ENCODE measurements around the gene RPS3A.

Gene RPS3A

GRCh38 chr4:151100531-151100930 lies 1.1 kb downstream of the RPS3A start:
- Histone ChIP-seq H3K36me3 (replicated peaks; ENCODE audit: low read depth, low read length) (peaks cover 56% of the 10 kb centered on the region), H3K9me3 (ENCODE audit: insufficient read depth, low read length) (no peaks in the 10 kb centered on the region), H3K4me2 (ENCODE audit: low read length) (peak overlapping the region; percentile 90), H3K9ac (ENCODE audit: low read length) (peak overlapping the region; percentile 98), H3K27ac (ENCODE audit: low read length) (peak overlapping the region; percentile 71), H3K79me2 (ENCODE audit: low read length) (peaks cover 55% of the 10 kb centered on the region), H3K4me3 (ENCODE audit: low read length) (peak overlapping the region; percentile 92), H2AFZ (ENCODE audit: low read depth, low read length) (no peak overlapping the region), H3K27me3 (ENCODE audit: low read depth, low read length) (no peaks in the 10 kb centered on the region), H3K4me1 (ENCODE audit: low read length) (peaks cover 50% of the 10 kb centered on the region), H4K20me1 (ENCODE audit: insufficient read depth, low read length) (peaks cover 49% of the 10 kb centered on the region)
- no peak for TF ChIP-seq EZH2phosphoT487 (IDR thresholded peaks at IDR 0.05; ENCODE audit: low read depth)
- TF ChIP-seq CTCF (IDR thresholded peaks at IDR 0.05; ENCODE audit: low read depth, low read length) = no peak

GRCh38 chr4:151103758-151104157 lies 4.3 kb downstream of the RPS3A start:
- Histone ChIP-seq H3K27me3 (ENCODE audit: low read depth, low read length) (no peaks in the 10 kb centered on the region), H3K79me2 (ENCODE audit: low read length) (peaks cover 72% of the 10 kb centered on the region), H3K36me3 (replicated peaks; ENCODE audit: low read depth, low read length) (peaks cover 82% of the 10 kb centered on the region), H2AFZ (ENCODE audit: low read depth, low read length) (no peak overlapping the region), H3K4me1 (ENCODE audit: low read length) (peaks cover 20% of the 10 kb centered on the region), H3K4me2 (ENCODE audit: low read length) (no peak overlapping the region), H4K20me1 (ENCODE audit: insufficient read depth, low read length) (peaks cover 63% of the 10 kb centered on the region), H3K9ac (ENCODE audit: low read length) (no peak overlapping the region), H3K4me3 (ENCODE audit: low read length) (no peak overlapping the region), H3K27ac (ENCODE audit: low read length) (no peak overlapping the region), H3K9me3 (ENCODE audit: insufficient read depth, low read length) (no peaks in the 10 kb centered on the region)
- TF ChIP-seq CTCF (IDR thresholded peaks at IDR 0.05; ENCODE audit: low read depth, low read length) = no peak
- no peak for TF ChIP-seq EZH2phosphoT487 (IDR thresholded peaks at IDR 0.05; ENCODE audit: low read depth)

GRCh38 chr4:151104621-151105020 lies 5.2 kb downstream of the RPS3A start:
- Histone ChIP-seq H3K4me2 (ENCODE audit: low read length) (no peak overlapping the region), H3K4me1 (ENCODE audit: low read length) (peaks cover 18% of the 10 kb centered on the region), H3K36me3 (replicated peaks; ENCODE audit: low read depth, low read length) (peaks cover 84% of the 10 kb centered on the region), H4K20me1 (ENCODE audit: insufficient read depth, low read length) (peaks cover 63% of the 10 kb centered on the region), H3K27ac (ENCODE audit: low read length) (no peak overlapping the region), H2AFZ (ENCODE audit: low read depth, low read length) (no peak overlapping the region), H3K27me3 (ENCODE audit: low read depth, low read length) (no peaks in the 10 kb centered on the region), H3K4me3 (ENCODE audit: low read length) (no peak overlapping the region), H3K9ac (ENCODE audit: low read length) (no peak overlapping the region), H3K9me3 (ENCODE audit: insufficient read depth, low read length) (no peaks in the 10 kb centered on the region), H3K79me2 (ENCODE audit: low read length) (peaks cover 69% of the 10 kb centered on the region)
- TF ChIP-seq CTCF (IDR thresholded peaks at IDR 0.05; ENCODE audit: low read depth, low read length) (no peak), EZH2phosphoT487 (IDR thresholded peaks at IDR 0.05; ENCODE audit: low read depth) (no peak)

- peaks cover 79% of the 10 kb centered on the region for H3K36me3 ChIP-seq (replicated peaks; ENCODE audit: low read depth, low read length)
- peaks cover 16% of the 10 kb centered on the region for H3K4me1 ChIP-seq (ENCODE audit: low read length)
- peaks cover 60% of the 10 kb centered on the region for H3K79me2 ChIP-seq (ENCODE audit: low read length)
- no peak overlapping the region for H3K27ac ChIP-seq (ENCODE audit: low read length)
- peaks cover 56% of the 10 kb centered on the region for H4K20me1 ChIP-seq (ENCODE audit: insufficient read depth, low read length)
- no peak overlapping the region for H3K4me3 ChIP-seq (ENCODE audit: low read length)
- H3K27me3 ChIP-seq (ENCODE audit: low read depth, low read length) = no peaks in the 10 kb centered on the region
- no peak overlapping the region for H3K4me2 ChIP-seq (ENCODE audit: low read length)
- H3K9me3 ChIP-seq (ENCODE audit: insufficient read depth, low read length) = no peaks in the 10 kb centered on the region
- no peak overlapping the region for H2AFZ ChIP-seq (ENCODE audit: low read depth, low read length)
- no peak overlapping the region for H3K9ac ChIP-seq (ENCODE audit: low read length)
- TF ChIP-seq CTCF (IDR thresholded peaks at IDR 0.05; ENCODE audit: low read depth, low read length) (no peak), EZH2phosphoT487 (IDR thresholded peaks at IDR 0.05; ENCODE audit: low read depth) (no peak)
Observed at GRCh38 chr4:151105454-151106032, 6.1 kb downstream of the RPS3A start.
